Transverse colon (tissue), 4 donors: ENCODE results near the gene PDE1C.

Experiments
- EP300 ChIP-seq: sonication (generic); formaldehyde crosslinking; IDR thresholded peaks from one replicate; pipeline ENCODE4 v1.6.1; 2017; ENCODE audit warnings: antibody characterized with exemption, low read depth
- POLR2AphosphoS5 ChIP-seq, 3 donors: sonication (generic); formaldehyde crosslinking; IDR thresholded peaks; one replicate each; pipeline ENCODE4 v1.6.1; 2016; ENCODE audit warnings: antibody characterized with exemption in 3 of 3
- TF ChIP-seq, protein P1 (sequence below), 5 experiments: fragments of 200-600 bp in 3 of 5; fragments of 450-650 bp in 2 of 5; sonication (generic) in 3 of 5; IDR thresholded peaks; 1 replicate in 2 of 5; 2 replicates in 3 of 5; pipeline ENCODE4 v1.5.1; 2016 to 2017; ENCODE audit warnings: antibody characterized with exemption in 5 of 5, inconsistent platforms in 3 of 5, mild to moderate bottlenecking in 2 of 5, moderate library complexity in 1 of 5

DNA sequence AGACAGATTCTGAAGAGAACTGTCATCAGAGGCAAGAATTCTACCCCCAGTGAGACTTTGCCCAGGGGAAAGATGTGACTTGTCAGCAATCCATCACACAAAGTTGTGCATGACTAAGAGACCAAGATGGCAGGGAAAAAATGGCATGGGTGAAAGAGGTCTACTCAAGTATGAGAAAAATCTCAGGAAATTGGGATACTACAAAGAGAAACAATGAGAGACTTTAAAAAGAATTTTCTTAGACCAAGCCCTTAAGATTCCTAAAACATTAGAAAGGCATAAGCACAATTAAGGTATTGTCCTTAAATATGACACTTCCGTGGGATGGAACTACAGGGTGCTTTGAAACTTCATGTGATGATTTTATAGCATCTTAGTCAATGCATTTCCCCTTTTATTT, 45.6 kb upstream of the PDE1C start:
- TF ChIP-seq, protein P1, sequence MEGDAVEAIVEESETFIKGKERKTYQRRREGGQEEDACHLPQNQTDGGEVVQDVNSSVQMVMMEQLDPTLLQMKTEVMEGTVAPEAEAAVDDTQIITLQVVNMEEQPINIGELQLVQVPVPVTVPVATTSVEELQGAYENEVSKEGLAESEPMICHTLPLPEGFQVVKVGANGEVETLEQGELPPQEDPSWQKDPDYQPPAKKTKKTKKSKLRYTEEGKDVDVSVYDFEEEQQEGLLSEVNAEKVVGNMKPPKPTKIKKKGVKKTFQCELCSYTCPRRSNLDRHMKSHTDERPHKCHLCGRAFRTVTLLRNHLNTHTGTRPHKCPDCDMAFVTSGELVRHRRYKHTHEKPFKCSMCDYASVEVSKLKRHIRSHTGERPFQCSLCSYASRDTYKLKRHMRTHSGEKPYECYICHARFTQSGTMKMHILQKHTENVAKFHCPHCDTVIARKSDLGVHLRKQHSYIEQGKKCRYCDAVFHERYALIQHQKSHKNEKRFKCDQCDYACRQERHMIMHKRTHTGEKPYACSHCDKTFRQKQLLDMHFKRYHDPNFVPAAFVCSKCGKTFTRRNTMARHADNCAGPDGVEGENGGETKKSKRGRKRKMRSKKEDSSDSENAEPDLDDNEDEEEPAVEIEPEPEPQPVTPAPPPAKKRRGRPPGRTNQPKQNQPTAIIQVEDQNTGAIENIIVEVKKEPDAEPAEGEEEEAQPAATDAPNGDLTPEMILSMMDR (IDR thresholded peaks at IDR 0.05) = no peak
- TF ChIP-seq POLR2AphosphoS5 (IDR thresholded peaks at IDR 0.05) (no peak), EP300 (no peak)
